Naive B cell (primary cell): ENCODE data around the gene GFM2. TPM values are rescaled to one million over a fixed set of nuclear protein-coding genes. Genes with fewer than 3 reads are reported as not detected.
"Not testable (repeated sequence)": the region's sequence is repeated elsewhere in the genome, so short reads cannot be mapped to it uniquely, and the experiment has no call there.

Experiments
- ATAC-seq, 2 donors: fragments of 150-1000 bp; cut with Tn5 transposase; 2 replicates each; pipeline ENCODE4 v1.10.0; 2021; ENCODE audit warnings: low read depth in 2 of 2, mild to moderate bottlenecking in 2 of 2, moderate library complexity in 2 of 2
- DNase-seq: peaks from one replicate; pipeline ENCODE4 v3.0.0; 2022
- H3K27ac Mint-ChIP-seq, 6 donors: one replicate each; pipeline ENCODE4 v1.8.0; 2020 to 2022; ENCODE audit warnings: mild to moderate bottlenecking in 6 of 6, mixed read lengths in 6 of 6, moderate library complexity in 5 of 6, inconsistent platforms in 2 of 6
- H3K27me3 Mint-ChIP-seq, 3 donors: one replicate each; pipeline ENCODE4 v1.8.0; 2021 to 2022; ENCODE audit warnings: mixed read lengths in 3 of 3, mild to moderate bottlenecking in 1 of 3
- H3K36me3 Mint-ChIP-seq, 2 donors: one replicate each; pipeline ENCODE4 v1.8.0; 2020 to 2022; ENCODE audit warnings: mixed read lengths in 2 of 2, inconsistent platforms in 1 of 2, mild to moderate bottlenecking in 1 of 2
- H3K4me1 Mint-ChIP-seq, 3 donors: one replicate each; pipeline ENCODE4 v1.8.0; 2020 to 2022; ENCODE audit warnings: mixed read lengths in 3 of 3, inconsistent platforms in 1 of 3, mild to moderate bottlenecking in 1 of 3, moderate library complexity in 1 of 3
- H3K4me3 Mint-ChIP-seq, 8 donors: one replicate each; pipeline ENCODE4 v1.8.0; 2020 to 2022; ENCODE audit warnings: mild to moderate bottlenecking in 8 of 8, mixed read lengths in 8 of 8, moderate library complexity in 8 of 8, inconsistent platforms in 2 of 8
- H3K9me3 Mint-ChIP-seq, 7 donors: one replicate each; pipeline ENCODE4 v1.8.0; 2020 to 2022; ENCODE audit warnings: mixed read lengths in 7 of 7, mild to moderate bottlenecking in 5 of 7, inconsistent platforms in 2 of 7, moderate library complexity in 1 of 7
- polyA plus RNA-seq, 6 donors: library from polyadenylated mRNA; unstranded; fragments of 300-500 nt; fragmentation: Illumina TruSeq; gene quantifications; one replicate each; pipeline ENCODE4 v1.2.3, GENCODE V29; 2021; ENCODE audit warnings: low read depth in 6 of 6

Gene GFM2
- polyA plus RNA-seq: 10 to 100 TPM in 4 of 6 donors, 1 to 10 TPM in 2; 7.1 to 13.0 (median 10.5) TPM

DNA sequence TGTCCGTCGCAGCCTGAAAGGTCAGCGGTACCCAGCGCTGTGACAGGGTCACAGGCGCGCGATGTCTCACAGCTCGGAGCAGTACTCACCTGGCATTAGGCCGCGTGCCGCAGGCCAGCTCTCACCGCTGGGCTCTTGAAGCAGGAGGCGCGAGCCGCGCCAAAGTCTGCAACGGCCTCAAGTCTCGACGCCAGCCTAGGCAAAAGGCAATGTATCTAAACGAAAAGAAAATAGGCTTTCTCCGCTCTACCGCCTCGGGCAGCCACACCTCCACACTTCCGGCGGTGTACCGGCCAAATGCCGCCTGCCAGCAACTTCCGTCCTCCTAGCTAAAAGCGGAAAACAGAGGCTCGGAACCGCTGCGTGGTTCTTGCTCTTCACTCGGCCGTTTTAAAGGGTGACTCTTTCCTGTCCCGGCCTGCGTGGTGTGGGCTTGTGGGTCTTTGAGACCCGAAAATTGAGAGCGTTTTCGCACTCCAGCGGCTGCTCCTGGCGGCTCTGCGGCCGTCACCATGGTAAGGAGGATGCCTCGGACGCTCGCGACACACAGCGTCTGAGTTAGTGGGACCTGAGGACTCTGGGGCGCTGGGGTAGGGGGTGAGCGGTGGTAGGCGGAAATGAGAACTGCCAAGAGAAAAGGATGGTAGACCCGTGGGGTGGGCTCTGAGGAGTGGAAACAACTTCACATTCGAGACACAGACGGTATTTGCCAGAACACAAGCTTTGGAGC lies at the start of gene GFM2, which contains the start of gene NSA2:
TSS of gene GFM2 (minus strand) at position 269 of the 730 bp plus-strand sequence. CDS start 3,375 bp downstream, outside the sequence.
TSS of gene NSA2 (plus strand) at position 401 of the 730 bp plus-strand sequence. CDS start at position 513, 112 bp downstream.
- H3K4me3 Mint-ChIP-seq: peak within 1 kb of the TSS; percentile 95 to 100 (median 100)
- ATAC-seq (peak; percentile 84 to 86), DNase-seq (peak; percentile 91)
- H3K27me3 Mint-ChIP-seq: no peaks in the 10 kb centered on the region
- H3K36me3 Mint-ChIP-seq: peaks cover 6 to 9% of the 10 kb centered on the region in 2 donors
- H3K4me1 Mint-ChIP-seq: peaks cover 5 to 37% (median 11%) of the 10 kb centered on the region in 3 donors
- no peaks in the 10 kb centered on the region for H3K9me3 Mint-ChIP-seq
- H3K27ac Mint-ChIP-seq: peak within 1 kb of the TSS; percentile 95 to 100 (median 99)

DNA sequence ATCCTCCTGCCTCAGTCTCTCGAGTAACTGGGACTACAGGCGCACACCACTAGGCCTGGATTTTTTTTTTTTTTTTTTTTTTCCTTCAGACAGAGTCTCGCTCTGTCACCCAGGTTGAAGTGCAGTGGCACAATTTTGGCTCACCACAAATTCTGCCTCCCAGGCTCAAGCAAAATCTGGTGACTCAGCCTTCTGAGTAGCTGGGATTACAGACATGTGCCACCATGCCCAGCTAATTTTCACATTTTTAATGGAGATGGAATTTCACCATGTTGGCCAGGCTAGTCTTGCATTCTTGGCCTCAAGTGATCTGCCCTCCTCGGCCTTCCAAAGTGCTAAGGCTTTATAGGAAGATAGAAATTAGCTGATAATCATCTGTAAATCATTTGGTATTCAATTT lies 44.0 kb upstream of the GFM2 start:
- ATAC-seq: no peak
- no peaks in the 10 kb centered on the region for H3K27me3 Mint-ChIP-seq
- no peaks in the 10 kb centered on the region for H3K9me3 Mint-ChIP-seq
- no peaks in the 10 kb centered on the region for H3K4me1 Mint-ChIP-seq
- peaks cover 9 to 13% of the 10 kb centered on the region in 2 donors for H3K36me3 Mint-ChIP-seq
- no peak overlapping the region for H3K4me3 Mint-ChIP-seq
- DNase-seq: no peak
- no peak overlapping the region for H3K27ac Mint-ChIP-seq

DNA sequence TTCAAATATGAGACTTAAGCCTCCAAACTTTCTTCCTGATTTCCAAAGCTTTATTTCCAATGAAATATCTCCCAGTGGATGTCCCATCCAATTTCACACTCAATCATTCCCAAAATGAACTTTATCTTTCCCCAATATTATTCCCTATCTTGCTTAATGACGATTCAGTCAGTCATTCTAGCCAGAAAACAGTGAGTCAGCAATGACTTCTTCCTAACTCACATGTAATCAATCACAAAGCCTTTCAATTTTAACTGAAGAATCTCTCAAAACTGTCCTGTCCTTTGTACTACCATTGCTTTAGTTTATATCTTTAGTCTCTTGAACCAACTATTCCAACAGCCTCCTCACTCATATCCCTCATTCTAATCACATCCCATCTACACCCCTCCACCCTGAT lies 35.0 kb upstream of the GFM2 start:
- H3K36me3 Mint-ChIP-seq: peaks cover 0 to 13% of the 10 kb centered on the region in 2 donors
- H3K27ac Mint-ChIP-seq: no peak overlapping the region
- no peaks in the 10 kb centered on the region for H3K27me3 Mint-ChIP-seq
- no peaks in the 10 kb centered on the region for H3K9me3 Mint-ChIP-seq
- H3K4me1 Mint-ChIP-seq: no peaks in the 10 kb centered on the region
- ATAC-seq (no peak), DNase-seq (no peak)
- H3K4me3 Mint-ChIP-seq: no peak overlapping the region

- no peak for ATAC-seq
- H3K27ac Mint-ChIP-seq: no peak overlapping the region
- H3K4me1 Mint-ChIP-seq: no peaks in the 10 kb centered on the region
- no peaks in the 10 kb centered on the region for H3K27me3 Mint-ChIP-seq
- H3K36me3 Mint-ChIP-seq: peaks cover 0 to 18% of the 10 kb centered on the region in 2 donors
- no peaks in the 10 kb centered on the region for H3K9me3 Mint-ChIP-seq
- no peak overlapping the region for H3K4me3 Mint-ChIP-seq
- no peak for DNase-seq
Measured at GRCh38 chr5:74801197-74801596, 34.3 kb upstream of the GFM2 start.

DNA sequence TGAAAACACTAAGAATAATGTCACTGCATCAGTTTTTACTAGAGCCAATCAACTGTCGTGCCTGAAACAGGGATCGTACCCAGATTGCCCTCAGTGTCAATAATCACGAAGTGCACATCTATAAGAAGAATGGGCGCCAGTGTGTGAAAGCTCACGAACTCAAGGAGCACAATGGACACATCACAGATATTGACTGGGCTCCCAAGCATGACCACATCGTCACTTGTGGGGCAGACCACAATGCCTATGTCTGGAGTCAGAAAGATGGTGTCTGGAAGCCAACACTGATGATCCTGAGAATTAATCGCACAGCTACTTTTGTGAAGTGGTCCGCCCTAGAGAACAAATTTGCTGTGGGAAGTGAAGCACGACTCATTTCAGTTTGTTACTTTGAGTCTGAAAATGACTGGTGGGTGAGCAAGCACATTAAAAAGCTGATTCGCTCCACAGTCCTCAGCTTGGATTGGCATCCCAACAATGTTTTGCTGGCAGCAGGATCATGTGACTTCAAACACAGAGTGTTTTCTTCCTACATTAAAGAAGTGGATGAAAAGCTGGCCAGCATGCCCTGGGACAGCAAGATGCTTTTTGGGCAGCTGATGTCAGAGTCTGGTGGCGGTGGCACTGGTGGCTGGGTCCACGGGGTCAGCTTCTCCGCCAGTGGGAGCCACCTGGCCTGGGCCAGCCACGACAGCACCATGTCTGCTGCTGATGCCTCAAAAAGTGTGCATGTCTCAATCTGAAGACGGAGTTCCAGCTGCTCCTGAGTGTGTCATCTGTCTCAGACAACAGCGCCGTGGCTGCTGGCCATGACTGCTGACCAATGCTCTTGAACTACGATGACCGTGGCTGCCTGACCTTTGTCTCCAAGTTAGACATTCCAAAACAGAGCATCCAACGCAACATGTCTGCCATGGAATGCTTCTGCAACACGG lies 32.3 kb upstream of the GFM2 start:
- H3K4me3 Mint-ChIP-seq: no peak overlapping the region
- H3K4me1 Mint-ChIP-seq: no peaks in the 10 kb centered on the region
- ATAC-seq (no peak), DNase-seq (no peak)
- no peaks in the 10 kb centered on the region for H3K27me3 Mint-ChIP-seq
- H3K27ac Mint-ChIP-seq: peak overlapping the region in 1 of 6 donors; percentile 26
- no peaks in the 10 kb centered on the region for H3K9me3 Mint-ChIP-seq
- H3K36me3 Mint-ChIP-seq: peaks cover 0 to 24% of the 10 kb centered on the region in 2 donors

- not testable (repeated sequence) for H3K4me3 Mint-ChIP-seq, DNase-seq, H3K27ac Mint-ChIP-seq, H3K4me1 Mint-ChIP-seq, H3K27me3 Mint-ChIP-seq, ATAC-seq, H3K9me3 Mint-ChIP-seq
- peaks cover 14 to 30% of the 10 kb centered on the region in 2 donors for H3K36me3 Mint-ChIP-seq
Measured at GRCh38 chr5:74791669-74792068, 24.8 kb upstream of the GFM2 start.

DNA sequence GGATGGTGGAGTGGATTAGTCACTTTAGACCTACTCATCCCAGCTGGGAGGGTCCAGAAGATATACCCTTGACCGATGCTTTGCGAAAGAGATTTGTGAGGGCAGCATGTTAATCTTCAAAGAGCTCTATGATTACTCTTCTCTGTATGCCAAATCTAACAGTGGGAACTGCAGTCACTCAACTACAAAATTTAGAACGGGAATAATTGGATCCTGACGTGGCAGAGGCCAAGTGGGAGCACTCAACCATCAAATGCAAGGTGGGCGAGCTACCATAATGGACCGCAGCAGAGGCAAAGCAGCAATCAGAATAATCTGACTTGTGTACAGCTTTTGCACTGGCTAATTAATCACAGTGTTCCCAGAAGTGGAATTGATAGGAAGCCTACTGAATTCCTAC lies 20.5 kb upstream of the GFM2 start:
- H3K4me3 Mint-ChIP-seq: no peak overlapping the region
- H3K27me3 Mint-ChIP-seq: no peaks in the 10 kb centered on the region
- H3K4me1 Mint-ChIP-seq: no peaks in the 10 kb centered on the region
- H3K36me3 Mint-ChIP-seq: peaks cover 12 to 14% of the 10 kb centered on the region in 2 donors
- ATAC-seq: no peak
- no peaks in the 10 kb centered on the region for H3K9me3 Mint-ChIP-seq
- no peak for DNase-seq
- no peak overlapping the region for H3K27ac Mint-ChIP-seq

GRCh38 chr5:74786851-74787250 lies 19.9 kb upstream of the GFM2 start:
- Mint-ChIP-seq H3K4me3 (no peak overlapping the region), H3K36me3 (peaks cover 7 to 14% of the 10 kb centered on the region in 2 donors), H3K27me3 (no peaks in the 10 kb centered on the region), H3K4me1 (no peaks in the 10 kb centered on the region), H3K27ac (peak overlapping the region in 1 of 6 donors; percentile 58), H3K9me3 (no peaks in the 10 kb centered on the region)
- DNase-seq (no peak), ATAC-seq (no peak)

DNA sequence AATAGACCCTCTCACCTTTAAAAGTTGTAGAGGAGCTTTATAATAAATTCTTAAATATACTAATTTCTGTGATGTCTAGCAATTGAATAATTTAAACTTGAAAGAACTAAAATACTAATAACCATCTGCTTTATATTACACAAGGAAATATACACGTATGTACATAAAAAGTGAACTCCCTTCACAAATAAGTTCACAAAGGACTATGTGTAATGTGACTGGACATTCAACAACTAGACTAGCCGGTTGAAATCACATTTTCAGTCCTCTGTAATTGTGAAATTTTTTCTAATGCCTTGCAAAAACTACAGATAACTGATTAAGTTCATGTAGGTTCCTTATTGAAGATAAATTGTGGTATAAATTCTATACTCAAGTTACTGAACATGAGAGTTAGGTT lies 11.7 kb upstream of the GFM2 start:
- DNase-seq (no peak), ATAC-seq (no peak)
- Mint-ChIP-seq H3K27me3 (no peaks in the 10 kb centered on the region), H3K4me3 (no peak overlapping the region), H3K27ac (no peak overlapping the region), H3K4me1 (no peaks in the 10 kb centered on the region), H3K36me3 (peaks cover 0 to 11% of the 10 kb centered on the region in 2 donors), H3K9me3 (no peaks in the 10 kb centered on the region)

DNA sequence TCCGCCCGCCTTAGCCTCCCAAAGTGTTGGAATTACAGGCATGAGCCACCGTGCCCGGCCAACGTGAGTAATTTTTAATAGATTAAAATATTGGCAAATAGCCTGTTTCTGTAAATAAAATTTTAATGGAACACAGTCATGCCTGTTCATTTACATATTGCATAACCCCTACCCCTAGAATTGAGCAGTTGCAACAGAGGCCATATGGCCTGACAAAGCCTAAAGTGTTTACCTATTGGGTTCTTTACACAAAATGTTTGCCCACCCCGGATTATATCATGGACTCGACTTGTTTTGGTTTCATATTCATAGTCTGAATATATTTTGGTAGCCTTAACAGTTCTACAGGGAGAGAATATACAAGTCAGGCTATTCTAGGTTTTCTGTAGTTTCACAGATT lies 5.4 kb upstream of the GFM2 start:
- no peak overlapping the region for H3K4me3 Mint-ChIP-seq
- ATAC-seq (no peak), DNase-seq (no peak)
- H3K27ac Mint-ChIP-seq: no peak overlapping the region
- peaks cover 6 to 17% of the 10 kb centered on the region in 2 donors for H3K36me3 Mint-ChIP-seq
- no peaks in the 10 kb centered on the region for H3K27me3 Mint-ChIP-seq
- H3K4me1 Mint-ChIP-seq: peaks cover 0 to 10% (median 1%) of the 10 kb centered on the region in 3 donors
- no peaks in the 10 kb centered on the region for H3K9me3 Mint-ChIP-seq

DNA sequence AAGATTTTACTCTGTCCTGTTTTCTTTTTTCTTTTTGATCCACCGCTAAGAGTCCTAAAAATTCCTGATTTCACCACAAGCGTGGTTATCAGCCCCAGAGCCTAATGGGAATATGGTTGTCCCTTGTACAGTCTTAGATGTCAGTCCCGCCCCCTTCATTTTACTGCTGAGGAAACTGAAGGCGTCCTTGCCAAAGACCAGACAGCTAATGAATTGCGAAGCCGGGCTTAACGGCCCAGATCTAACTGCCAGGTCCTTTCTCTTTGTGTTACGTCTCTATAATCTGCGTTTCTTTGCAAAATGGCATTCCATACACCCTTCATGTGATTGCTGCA lies 629 bp upstream of the GFM2 start:
- Mint-ChIP-seq H3K4me3 (peak overlapping the region; percentile 95 to 100 (median 100)), H3K27me3 (no peaks in the 10 kb centered on the region), H3K36me3 (peaks cover 6 to 11% of the 10 kb centered on the region in 2 donors), H3K9me3 (no peaks in the 10 kb centered on the region), H3K27ac (peak overlapping the region; percentile 95 to 100 (median 99)), H3K4me1 (peaks cover 5 to 34% (median 11%) of the 10 kb centered on the region in 3 donors)
- DNase-seq: no peak
- ATAC-seq: peak; percentile 3 to 11

GRCh38 chr5:74766418-74766848 lies 484 bp downstream of the GFM2 start:
- peak overlapping the region; percentile 95 to 100 (median 99) for H3K27ac Mint-ChIP-seq
- H3K4me1 Mint-ChIP-seq: peaks cover 5 to 37% (median 11%) of the 10 kb centered on the region in 3 donors
- peaks cover 6 to 9% of the 10 kb centered on the region in 2 donors for H3K36me3 Mint-ChIP-seq
- ATAC-seq: peak; percentile 65 to 67
- no peaks in the 10 kb centered on the region for H3K27me3 Mint-ChIP-seq
- H3K4me3 Mint-ChIP-seq: peak overlapping the region; percentile 95 to 100 (median 100)
- DNase-seq: peak; percentile 46
- H3K9me3 Mint-ChIP-seq: no peaks in the 10 kb centered on the region

DNA sequence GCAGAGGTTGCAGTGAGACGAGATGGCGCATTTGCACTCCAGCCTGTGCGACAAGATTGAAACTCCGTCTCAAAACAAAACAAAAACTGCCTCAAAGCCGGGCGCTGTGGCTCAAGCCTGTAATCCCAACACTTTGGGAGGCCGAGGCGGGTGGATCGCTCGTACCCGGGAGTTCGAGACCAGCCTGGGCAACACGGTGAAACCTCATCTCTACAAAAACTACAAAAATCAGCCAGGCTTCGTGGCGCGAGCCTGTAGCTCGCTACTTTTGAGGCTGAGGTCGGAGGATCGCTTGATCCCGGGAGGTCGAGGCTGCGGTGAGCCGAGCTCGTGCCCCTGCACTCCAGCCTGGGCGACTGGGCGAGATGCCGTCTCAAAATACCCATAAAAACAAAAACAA lies 988 bp downstream of the GFM2 start:
- no peak for DNase-seq
- no peak for ATAC-seq
- H3K27ac Mint-ChIP-seq: peak overlapping the region in 3 of 6 donors; percentile 36 to 99 (median 95)
- peak overlapping the region; percentile 95 to 100 (median 100) for H3K4me3 Mint-ChIP-seq
- peaks cover 7 to 9% of the 10 kb centered on the region in 2 donors for H3K36me3 Mint-ChIP-seq
- H3K4me1 Mint-ChIP-seq: peaks cover 5 to 37% (median 11%) of the 10 kb centered on the region in 3 donors
- H3K9me3 Mint-ChIP-seq: no peaks in the 10 kb centered on the region
- H3K27me3 Mint-ChIP-seq: no peaks in the 10 kb centered on the region
